HL-60/S4 treated with retinoic acid at 250 ng/mL for 4 days and 3 days (cell line): ENCODE results near the gene SREBF1.

Experiments
- in situ Hi-C: fragments of 300-500 bp; cut with MboI; formaldehyde crosslinking; loops from 2 replicates; pipeline ENCODE4 v1.7.0; 2022; ENCODE audit warnings: low sequenced_read_pairs

SREBF1 gene

DNA sequence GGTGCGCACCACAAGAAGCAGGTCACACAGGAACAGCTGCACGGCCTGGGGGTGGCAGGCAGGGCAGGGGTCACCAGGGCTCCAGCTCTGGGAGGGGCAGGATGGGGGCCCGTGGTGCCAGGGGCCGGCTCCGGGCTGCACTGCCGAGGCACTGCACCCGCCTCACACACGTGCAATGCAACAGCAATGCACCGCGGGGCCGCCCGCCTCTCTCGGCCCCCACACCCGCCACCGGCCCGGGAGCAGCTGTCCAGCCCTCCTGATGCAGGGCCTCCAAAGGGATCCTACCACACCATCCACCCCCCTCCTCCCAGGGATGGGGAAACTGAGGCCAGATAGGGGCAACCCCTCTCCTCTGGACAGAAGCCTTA is 23.1 kb downstream of the SREBF1 start:
- in situ Hi-C loops, result loop anchor here (25.0 kb wide), 1 partner anchor 126 kb away; the partner anchor contains the start of gene RAI1

DNA sequence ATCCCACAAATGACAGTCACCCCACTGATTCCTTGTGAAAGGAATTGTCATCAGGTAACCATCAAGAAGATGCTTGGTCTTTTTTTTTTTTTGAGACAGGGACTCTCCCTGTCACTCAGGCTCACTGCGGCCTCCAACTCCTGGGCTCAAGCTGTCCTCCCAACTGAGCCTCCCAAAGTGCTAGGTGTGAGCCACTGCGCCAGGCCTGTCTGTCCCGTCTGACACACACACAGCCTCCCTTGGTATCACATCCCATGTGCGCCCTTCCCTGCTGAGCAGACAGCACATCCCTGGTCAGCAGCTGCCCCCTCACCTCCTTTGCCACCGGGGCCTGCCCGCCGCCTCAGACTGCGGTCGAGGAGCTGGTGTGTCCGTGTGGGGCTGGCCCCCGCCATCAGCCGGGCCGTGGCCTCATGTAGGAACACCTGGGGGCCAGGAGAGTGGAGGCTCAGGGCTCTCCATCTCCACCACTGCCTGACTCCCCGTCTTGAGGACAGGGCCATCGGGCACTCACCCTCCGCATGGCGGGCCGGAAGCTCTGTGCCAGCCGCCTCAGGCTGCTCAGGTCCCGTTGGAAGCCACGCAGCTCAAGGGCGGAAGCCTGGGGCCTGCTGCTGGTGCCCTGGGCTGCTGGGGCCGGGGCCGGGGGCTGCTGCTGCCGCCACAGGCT is 23.6 kb downstream of the SREBF1 start:
- in situ Hi-C loops, result loop anchor here (25.0 kb wide), 1 partner anchor 126 kb away; the partner anchor contains the start of gene RAI1

- in situ Hi-C loops, result loop anchor here (25.0 kb wide), 1 partner anchor 125 kb away; the partner anchor contains the start of gene RAI1
Observed at GRCh38 chr17:17812211-17813054, 24.4 kb downstream of the SREBF1 start.

DNA sequence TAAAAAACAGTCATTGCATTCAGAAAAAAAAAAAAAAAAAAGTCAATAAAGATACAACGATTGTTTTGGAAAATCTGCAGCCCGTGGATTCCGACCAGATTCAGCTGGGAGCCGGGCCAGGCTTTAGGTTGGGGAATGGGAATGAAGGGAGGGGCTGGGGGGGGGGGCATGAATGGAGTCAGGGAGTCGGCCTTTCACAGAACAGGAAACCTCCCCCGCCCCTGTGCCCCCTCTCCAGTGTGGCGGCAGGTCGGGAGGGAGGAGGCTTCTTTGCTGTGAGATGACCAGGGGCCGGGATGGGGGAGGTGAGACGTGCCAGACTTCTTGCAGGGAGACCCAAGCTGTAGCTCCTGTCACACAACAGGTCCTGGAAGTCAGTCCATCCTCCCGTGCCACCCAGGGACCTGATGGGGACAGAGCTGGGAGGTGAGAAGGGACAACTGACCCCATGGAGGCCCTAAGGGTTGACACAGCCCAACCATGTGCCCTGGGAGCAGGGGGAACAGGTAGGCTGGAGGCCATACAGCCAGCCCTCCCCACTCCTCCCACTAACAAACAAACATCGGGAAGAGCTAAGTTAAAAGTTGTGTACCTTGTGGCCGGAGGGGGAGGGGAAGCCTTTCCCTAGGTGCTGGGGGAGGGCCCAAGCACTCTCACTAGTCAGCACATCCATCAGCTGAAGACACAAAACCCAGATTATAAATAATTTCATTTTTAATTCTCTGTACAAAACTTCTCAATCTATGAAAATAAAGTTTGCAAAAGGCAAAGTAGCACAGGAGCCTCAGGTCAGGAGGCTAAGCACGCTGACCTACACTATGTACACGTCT is 25.2 kb downstream of the SREBF1 start:
- in situ Hi-C loops, result loop anchor here (25.0 kb wide), 1 partner anchor 124 kb away; the partner anchor contains the start of gene RAI1

DNA sequence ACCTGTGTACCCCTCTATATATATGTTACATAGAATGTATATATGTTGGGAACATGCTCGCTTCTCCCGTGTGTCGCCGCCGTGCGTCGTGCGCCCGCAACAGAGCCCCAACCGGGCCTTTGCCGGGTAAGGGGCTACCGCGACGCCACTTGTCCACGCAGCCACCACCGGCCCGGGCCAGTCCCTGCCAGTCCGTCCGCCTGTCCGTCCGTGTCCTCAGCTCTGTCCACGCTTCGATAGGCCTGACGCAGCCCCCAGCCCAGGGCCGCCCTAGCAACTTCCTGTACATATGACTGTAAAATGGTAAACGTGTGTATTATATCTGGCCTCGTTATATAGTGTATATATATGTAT is 25.9 kb downstream of the SREBF1 start:
- in situ Hi-C loops, result loop anchor here (25.0 kb wide), 1 partner anchor 124 kb away; the partner anchor contains the start of gene RAI1

- in situ Hi-C loops, result loop anchor here (25.0 kb wide), 1 partner anchor 123 kb away; the partner anchor contains the start of gene RAI1
Observed at GRCh38 chr17:17810084-17810894, 26.5 kb downstream of the SREBF1 start.

DNA sequence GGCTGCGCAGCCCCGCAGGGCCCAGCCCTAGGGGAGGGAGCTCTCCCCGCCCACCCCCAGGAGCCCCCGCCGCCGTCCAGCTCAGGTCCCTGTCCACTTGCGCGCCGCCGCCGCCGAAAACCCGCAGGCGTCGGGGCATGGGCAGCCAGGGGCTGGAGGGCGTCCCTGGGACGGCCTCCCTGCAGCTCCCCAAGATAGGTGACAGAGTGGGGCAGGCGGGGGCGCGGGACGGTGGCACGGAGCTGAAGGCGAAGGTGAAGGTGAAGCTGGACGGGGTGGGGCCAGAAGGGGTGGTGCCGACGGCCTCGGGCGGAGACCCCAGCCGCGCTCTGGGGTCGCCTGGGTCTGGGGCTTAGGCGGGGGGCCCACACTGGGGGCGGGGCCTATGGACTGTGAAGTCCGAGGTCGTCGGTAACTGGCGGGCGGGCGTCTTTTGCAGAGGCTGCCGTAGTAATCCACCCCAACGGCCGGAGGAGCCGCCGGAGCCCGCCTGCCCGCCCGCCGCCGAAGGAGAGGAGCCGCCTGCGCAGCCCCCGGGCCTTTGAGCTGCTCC is 27.2 kb downstream of the SREBF1 start:
- in situ Hi-C loops, result loop anchor here (25.0 kb wide), 1 partner anchor 122 kb away; the partner anchor contains the start of gene RAI1

DNA sequence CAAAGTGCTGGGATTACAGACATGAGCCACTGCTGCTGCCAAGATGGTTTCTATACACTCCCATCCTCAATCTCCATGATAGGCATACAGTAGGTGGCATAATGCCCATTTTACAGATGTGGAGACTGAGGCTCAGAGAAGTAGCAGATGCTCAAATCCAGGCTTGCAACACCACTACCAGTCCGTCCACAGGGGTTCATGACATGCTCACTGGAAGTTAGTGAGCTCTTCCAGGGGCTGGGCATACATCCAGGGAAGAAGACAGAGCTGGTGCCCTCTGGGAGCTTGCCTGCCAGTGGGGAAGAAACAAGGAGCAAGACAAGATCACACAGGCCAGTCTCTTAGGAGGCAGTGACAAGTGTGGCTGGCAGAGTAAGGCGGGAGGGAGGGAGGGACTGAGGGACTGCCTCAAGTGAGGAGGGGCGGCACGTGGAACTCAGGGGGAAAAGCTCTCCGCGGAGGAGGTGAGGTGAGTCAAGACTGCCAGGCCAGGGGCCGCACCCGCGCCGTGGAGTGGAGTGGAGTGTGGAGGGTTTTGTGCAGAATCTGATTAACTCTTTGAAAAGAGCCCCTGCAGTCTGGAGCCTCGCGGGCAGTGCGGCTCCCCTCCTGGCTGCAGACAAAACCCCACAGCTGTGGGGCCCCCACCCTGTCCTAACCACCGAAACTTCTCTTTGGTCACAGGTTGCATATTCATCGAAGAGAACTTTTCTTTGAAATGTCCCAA is 27.9 kb downstream of the SREBF1 start:
- in situ Hi-C loops, result loop anchor here (25.0 kb wide), 1 partner anchor 122 kb away; the partner anchor contains the start of gene RAI1

GRCh38 chr17:17808200-17808599 is 28.6 kb downstream of the SREBF1 start:
- in situ Hi-C loops, result loop anchor here (25.0 kb wide), 1 partner anchor 121 kb away; the partner anchor contains the start of gene RAI1

DNA sequence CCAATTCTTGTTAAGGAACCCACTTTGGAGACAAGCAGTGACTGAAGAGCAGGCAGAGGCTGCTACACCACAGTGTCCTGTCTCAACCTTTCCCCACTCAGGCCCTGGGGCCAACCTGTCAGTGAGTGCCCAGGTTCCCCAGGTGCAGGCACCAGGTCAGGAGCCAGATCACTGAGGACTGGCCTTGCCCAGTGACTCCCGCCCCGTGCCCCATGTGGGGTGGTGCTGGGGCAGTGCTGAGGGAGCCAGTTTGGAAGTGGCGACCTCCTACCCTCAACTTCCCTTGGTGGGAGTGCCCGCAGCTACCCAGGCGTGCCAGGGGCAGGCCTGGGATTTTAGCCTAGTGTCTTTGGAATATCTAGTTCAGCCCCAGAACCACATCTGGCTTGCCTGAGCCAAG is 29.3 kb downstream of the SREBF1 start:
- in situ Hi-C loops, result loop anchor here (25.0 kb wide), 1 partner anchor 120 kb away; the partner anchor contains the start of gene RAI1

DNA sequence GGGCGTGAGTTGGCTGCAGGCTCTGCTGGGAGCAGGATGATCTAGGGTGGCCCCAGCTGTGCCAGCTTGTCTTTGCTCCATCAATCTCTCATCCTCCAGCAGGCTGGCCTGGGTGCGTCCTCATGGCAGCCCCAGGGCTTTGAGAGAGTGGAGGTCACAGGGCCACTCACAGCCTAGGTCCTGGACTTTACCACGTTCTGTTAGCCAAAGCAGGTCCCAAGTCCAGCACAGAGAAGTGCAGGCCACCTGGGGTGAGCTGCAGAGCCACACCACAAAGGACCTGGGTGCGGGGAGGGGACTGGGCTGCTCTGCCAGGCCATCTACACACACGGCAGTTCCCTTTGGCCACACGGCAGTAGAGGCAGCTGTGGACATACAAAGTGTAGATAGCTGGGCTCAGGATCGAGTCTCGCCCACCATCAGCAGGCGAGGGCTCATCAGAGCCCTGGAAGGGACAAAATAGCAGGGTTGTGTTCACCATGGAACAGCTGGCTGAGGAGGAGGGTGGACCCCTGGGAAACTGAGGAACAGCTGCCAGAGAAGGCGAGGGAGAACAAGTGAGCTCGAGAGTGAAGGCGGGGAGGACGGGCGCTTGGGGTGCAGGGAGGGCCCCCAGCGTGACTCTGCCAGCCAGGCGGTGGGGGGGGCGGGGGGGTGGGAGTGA is 30.0 kb downstream of the SREBF1 start:
- in situ Hi-C loops, result loop anchor here (25.0 kb wide), 1 partner anchor 119 kb away; the partner anchor contains the start of gene RAI1

DNA sequence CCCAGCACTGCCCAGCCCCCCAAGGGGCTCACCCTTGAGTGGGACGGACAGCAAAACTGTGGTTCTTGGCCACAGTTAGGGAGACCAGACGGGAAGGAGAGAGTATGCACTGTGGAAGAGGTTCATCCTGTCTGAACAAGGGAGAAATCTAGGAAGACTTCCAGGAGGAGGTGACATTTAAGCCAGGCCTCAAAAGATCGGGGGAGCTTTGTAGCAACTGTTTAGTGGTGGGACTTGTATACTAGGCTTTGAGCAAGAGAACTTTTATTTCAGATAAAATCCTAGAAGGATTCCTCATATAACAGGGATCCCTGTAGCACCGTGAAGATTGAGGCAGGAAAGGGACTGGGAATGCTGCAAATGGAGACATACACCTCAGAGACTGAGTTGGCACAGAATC is 30.8 kb downstream of the SREBF1 start:
- in situ Hi-C loops, result loop anchor here (25.0 kb wide), 1 partner anchor 119 kb away; the partner anchor contains the start of gene RAI1

GRCh38 chr17:17805575-17805974 is 31.2 kb downstream of the SREBF1 start:
- in situ Hi-C loops, result loop anchor here (25.0 kb wide), 1 partner anchor 118 kb away; the partner anchor contains the start of gene RAI1

DNA sequence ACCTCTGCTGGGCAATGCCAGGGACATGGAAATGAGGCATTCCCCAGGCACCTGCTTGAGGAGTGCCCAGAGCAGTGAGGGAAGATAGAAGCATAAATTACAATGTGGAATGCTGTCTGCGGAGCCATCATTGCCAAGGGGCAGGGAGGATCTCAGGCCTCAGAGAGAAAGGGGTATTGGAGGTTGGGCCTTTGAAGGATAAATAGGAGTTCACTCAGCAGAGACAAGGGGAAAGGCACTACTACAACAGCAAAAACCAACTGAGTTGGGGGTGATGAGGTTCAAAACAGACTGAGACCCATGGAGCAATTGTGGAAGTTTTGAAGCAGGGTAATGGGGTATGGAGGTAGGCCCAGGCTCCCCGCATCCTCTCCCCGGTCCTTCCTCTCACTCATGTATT is 32.8 kb downstream of the SREBF1 start:
- in situ Hi-C loops, result loop anchor here (25.0 kb wide), 1 partner anchor 117 kb away; the partner anchor contains the start of gene RAI1

DNA sequence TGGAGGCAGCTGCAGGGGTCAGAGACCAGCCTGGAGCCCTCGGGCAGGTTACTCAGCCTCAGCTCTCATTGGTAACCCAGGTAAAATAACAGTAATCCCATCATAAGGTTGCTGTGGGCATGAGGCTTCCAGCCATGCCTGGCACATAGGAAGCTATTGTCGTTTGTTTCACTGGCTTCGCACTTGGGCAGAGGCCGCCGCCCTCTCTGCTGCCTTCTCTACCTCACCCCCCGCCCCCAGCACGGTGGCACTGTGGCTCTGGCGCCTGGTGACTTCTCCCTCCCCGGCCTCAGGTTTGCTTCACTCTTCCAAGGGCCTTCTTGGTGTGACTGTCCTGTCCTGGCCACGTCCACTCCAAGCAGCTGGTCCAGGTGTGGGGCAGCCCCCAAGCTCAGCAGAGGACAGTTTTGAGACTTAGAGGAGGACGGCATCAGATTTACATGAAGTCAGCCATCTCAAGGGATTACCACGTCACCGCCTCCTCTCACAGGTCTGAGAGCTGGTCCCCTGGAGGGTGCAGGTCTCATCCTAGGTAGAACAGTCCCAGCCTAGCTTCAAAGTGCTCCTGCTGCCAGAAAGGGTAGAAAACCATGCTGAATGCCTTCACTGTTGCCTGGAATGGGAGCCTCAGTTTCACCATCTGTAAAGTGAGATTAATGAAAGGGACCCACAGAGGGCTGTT is 34.8 kb downstream of the SREBF1 start:
- in situ Hi-C loops, result loop anchor here (25.0 kb wide), 1 partner anchor 115 kb away; the partner anchor contains the start of gene RAI1

DNA sequence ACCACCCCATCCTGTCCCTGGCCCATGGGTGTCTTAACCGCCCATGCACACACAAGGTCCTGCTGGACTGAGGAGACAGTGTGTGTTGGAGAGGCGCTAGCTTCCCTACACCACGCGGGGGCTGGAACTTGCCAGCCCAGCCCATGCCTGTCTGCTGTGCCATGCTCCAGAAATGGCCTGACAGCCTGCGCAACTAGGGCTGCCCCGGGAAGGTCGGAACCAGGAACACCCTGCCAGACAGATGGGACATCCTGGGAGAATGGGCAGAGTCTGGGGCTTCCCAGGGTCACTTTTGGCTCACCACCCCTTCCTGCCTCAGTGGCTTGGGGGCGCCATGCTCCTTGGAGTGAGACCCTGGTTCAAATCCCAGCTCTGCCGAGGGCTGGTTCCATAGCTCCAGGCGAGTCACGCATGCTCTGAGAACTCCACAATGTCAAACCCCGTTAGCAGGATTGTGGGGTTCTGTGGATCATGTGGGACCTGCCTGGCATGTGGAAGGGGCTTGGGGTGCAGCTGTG is 36.2 kb downstream of the SREBF1 start:
- in situ Hi-C loops, result loop anchor here (25.0 kb wide), 1 partner anchor 113 kb away; the partner anchor contains the start of gene RAI1
